Effector CD4-positive, alpha-beta T cell (primary cell): Measurements from ENCODE around the gene MAP3K7CL.
A peak's percentile ranks its signal among the peaks of the same experiment; 100 is the strongest.

Experiments used
- DNase-seq: peaks from one replicate; pipeline ENCODE4 v3.0.0-alpha.2; 2020

Gene MAP3K7CL

DNA sequence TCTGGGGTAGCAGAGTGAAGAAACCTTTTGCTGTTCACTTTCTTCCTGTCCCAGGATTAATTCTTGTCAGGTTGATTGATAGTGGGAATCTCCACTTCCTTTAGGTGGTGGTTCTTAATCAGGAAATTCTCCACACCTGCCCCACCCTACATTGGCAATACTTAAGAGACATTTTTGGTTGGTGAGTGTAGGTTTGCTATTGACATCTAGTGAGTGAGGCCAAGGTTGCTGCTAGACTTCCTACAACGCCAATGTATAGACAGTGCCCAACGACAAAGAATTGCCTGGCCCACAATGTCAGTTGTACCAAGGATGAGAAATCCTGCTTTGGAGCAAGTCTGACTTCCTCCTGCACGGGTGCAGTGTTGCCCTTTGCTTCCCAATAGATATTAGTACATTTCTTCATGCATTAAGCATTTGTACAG, 38.5 kb downstream of the MAP3K7CL start:
- DNase-seq = no peak

DNA sequence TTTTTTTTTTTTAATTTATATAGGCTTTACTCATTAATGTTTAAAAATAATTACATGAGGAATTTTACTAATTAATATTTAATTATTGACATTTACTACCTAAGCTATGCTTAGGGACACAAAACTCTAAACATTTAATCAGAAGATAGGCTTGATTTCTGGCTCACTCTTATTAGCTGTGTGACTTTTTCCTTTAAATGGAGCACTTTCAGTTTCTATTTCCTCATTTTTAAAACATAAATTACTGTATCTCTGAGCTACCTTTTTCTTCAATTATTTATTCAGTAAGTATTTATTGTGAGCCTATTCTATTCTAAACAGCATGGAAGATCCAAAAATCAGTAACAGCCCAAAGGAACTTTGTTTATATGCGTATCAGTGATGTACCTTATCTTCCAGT, 40.5 kb downstream of the MAP3K7CL start:
- DNase-seq = no peak

DNA sequence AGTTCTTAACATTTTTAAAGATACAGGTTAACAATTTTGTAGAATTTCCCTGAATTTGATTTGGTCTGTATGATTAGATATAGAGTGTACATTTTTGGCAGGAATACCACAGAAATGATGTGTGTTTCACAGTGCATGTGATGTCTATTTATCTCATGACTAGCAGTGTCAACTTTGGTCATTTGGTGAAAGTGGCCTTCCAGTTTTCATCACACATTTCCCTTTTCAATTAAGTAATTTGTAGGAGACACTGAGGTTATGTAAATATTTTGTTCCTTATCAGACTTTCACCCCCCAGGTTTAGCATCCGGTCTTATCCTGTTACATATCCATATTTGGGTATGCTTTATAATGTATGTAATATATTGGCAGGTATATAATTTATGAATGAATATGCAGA, 41.8 kb downstream of the MAP3K7CL start:
- no peak for DNase-seq

DNA sequence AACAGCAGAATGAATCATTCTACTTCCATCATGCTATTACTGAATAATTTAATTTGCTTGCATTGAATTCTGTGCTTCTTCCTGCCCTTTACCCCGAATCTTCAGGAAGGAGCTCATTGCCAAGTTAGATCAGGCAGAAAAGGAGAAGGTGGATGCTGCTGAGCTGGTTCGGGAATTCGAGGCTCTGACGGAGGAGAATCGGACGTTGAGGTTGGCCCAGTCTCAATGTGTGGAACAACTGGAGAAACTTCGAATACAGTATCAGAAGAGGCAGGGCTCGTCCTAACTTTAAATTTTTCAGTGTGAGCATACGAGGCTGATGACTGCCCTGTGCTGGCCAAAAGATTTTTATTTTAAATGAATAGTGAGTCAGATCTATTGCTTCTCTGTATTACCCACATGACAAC, 44.2 kb downstream of the MAP3K7CL start:
- no peak for DNase-seq

DNA sequence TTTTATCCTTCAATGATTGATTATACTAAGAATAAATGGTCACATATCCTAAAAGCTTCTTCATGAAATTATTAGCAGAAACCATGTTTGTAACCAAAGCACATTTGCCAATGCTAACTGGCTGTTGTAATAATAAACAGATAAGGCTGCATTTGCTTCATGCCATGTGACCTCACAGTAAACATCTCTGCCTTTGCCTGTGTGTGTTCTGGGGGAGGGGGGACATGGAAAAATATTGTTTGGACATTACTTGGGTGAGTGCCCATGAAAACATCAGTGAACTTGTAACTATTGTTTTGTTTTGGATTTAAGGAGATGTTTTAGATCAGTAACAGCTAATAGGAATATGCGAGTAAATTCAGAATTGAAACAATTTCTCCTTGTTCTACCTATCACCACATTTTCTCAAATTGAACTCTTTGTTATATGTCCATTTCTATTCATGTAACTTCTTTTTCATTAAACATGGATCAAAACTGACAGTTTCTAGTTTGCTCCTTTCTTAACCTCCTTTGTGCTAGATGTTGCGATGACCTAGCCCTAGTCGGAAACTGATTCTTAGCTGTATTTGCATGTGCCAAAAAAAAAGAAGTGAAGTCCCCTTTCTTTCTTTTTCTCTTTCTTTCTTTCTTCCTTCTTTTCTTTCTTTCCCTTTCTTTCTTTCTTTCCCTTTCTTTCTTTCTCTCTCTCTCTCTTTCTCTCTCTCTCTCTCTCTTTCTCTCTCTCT, 45.1 kb downstream of the MAP3K7CL start:
- no peak for DNase-seq

DNA sequence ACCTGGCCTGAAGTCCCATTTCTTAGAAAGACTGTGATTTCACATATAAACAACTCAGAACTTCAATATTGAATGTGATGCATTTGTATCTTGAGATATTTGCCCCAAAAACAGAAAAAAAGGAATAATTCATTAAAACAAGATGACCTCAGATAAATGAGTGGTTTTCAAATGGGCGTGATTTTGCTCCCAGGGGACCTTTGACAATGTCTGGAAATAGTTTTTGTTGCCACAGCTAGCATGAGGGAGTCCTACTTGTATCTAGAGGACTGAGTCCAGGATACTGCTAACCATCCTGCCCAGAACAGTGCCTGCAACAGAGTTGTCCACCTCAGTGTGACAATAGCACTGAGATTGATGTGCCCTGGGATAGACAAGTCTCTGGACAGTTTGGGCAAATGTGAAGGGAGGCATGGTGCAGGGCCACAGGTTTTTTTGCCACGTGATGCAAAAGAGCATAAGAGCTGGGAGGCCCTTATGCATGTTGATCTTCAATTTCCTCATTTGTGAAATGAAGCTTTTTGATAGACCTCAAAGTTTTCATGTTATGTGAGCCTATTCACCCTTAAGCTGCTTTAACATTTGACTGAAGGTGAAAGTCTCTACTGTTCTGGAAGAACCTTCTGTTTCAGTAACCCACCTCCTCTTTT, 46.2 kb downstream of the MAP3K7CL start:
- no peak for DNase-seq

DNA sequence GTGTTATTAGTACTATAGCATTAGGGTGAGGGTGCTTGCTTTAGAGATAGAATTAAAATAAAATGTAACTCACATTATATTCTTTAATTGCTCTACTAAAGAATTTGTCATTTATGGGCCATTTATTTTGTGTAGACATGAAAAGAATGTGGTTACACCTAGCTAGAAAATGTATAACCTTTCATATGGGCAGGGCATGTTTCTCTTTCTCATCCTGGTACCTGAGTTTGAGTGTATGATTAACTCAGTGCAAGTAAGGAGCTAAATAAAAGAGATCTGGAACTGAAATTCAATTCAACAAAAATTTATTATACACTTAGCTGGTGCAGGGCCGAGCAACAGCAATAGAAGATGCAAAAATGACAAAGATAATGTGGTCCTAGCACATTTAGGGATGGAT, 47.4 kb downstream of the MAP3K7CL start:
- DNase-seq = no peak

DNA sequence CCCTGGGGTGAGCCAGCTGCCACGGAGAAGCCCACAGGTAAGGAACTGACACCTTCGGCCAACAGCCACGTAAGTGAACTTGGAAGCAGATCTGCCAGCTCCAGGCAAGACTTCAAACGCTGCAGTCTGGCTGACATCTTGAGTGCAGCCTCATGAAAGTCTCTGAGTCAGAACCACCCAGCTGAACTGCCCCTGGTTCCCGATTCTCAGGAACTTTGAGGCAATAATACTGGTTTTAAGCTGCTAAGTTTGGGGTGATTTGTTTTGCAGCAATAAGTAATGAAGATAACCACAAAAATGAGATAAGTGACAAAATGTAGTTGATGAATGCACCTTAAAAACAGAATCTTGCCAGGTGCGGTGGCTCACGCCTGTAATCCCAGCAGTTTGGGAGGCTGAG, 48.5 kb downstream of the MAP3K7CL start:
- no peak for DNase-seq

DNA sequence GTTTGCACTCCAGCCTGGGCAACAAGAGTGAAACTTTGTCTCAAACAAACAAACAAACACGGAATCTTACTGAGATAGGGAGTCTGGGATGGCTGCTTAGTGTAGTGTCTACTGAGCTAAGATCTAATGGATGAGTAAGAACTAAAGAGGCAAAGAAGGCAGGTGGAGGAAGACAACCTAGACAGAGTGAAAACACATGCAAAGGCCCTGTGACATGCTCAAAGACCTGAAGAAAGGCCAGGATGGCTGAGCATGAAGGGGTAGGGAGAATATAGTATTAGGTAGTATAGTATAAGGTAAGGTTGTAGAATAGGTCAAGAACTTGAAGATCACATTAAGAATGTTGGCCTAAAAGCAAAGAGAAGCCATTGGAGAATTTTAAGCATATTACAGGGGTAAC, 49.1 kb downstream of the MAP3K7CL start:
- no peak for DNase-seq

DNA sequence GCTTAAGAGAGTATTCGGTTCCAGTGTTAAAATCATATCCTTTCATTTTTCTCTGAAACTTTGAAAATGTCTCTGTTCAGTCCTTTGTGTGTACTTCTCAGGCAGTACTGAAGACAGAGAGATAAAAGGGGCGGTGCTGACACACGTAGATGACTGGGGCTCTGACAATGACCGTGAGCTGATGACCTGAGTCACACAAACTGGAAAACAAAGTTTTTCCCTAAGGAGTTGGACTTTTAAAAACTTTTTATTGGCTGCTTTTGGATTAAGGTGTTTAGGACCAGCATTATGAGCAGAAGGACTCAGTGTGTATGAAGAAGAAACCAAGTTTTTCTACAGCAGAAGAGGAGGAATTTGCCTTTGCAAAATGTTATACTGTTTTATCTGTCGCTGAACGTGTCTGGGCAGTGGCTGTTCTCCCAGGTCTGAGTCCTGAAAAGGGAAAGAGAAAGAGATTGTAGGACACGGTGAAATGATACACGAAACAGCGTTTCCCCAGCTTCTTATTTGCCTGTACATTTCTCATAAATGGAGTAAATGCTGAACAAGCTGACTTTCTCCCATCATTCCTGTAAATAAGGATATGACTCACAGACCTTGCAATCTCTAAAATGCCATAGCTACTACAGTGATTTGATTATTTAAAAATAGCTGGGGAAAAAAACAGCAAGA, 51.5 kb downstream of the MAP3K7CL start:
- no peak for DNase-seq

DNA sequence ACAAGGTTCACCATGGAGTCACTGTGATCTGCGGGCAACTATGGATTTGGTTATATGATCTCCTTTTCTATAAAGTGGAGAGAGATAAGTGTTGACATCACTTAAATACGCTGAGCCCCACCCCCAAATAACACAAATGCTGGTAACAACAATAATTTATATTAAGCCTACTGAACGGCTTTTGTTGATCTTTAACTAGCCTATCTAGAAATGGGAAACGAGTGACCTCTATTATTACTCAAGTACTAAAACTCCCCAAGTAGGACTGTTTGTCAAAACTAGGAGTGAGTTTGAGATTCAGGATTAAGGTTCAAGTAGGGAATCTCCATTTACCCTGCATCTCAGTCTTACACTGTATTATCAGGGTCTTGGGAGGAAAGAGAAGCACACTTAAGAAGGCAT, 52.2 kb downstream of the MAP3K7CL start:
- DNase-seq = no peak

DNA sequence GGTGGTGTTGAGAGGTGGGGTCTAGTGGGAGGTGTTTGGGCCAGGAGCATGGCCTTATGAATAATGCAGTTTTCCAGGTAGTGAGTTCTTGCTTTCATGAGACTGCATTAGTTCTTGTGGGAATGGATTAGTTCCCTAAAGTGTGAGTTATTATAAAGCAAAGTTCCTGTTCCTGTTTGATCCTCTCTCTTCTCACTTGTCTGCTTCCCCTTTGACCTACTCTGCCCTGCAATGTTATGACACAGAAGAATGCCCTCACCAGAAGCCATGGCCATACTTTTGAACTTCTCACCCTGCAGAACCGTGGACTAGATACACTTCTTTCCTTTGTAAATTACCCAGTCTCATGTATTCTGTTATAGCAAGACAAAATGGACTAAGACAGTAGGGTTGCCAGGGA, 53.6 kb downstream of the MAP3K7CL start:
- no peak for DNase-seq

DNA sequence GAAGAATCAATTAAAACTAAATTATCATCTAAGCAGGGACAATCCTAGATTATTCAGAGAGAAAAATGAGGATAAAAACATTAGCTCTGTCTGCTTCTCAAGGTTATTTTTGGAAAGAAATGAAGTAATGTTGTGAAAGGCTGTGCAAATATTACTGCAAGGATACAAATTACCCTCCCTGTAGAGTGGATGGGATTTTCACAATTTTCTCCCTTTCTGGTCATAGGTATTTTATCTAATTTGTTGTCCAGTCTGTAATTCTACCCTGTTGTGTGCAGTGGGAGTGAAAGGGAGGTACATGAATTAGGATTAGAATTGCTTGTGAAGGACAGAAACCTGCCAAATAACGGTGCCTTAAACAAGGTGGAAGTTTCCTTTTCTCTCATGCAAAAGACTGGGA, 54.7 kb downstream of the MAP3K7CL start:
- no peak for DNase-seq

DNA sequence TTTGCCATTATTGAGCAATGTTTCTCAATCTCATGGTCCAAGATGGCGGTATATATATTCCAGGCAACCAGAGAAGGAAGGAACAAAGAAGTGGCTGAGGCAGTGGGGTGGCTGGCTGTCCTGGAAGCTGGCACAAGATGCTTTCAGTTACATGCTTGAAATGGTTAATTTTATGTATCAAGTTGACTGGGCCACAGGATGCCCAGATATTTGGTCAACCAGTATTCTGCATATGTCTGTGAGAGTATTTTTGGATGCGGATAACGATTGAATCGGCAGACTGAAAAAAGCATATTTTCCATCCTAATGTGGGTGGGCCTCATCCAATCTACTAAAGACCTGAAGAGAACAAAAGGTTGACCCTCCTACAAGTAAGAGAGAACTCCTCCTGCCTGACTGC, 55.2 kb downstream of the MAP3K7CL start:
- DNase-seq = no peak

DNA sequence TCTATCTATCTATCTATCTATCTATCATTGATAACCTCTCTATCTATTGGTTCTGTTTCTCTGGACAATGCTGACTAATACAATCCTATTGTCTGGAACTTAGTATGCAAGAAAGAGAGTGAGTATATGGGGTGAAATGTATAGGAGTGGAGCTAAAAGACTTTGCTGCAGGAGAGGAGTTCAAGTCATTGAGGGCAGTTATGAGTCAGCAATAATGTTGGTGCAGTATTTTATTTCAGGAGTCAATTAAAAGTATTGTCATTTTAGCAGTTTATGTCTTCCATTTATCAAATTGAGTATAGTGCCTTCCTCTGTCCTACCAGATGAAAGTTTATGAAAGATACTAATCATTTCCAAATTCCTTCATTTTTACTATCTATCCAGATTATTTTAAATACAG, 55.8 kb downstream of the MAP3K7CL start:
- no peak for DNase-seq

DNA sequence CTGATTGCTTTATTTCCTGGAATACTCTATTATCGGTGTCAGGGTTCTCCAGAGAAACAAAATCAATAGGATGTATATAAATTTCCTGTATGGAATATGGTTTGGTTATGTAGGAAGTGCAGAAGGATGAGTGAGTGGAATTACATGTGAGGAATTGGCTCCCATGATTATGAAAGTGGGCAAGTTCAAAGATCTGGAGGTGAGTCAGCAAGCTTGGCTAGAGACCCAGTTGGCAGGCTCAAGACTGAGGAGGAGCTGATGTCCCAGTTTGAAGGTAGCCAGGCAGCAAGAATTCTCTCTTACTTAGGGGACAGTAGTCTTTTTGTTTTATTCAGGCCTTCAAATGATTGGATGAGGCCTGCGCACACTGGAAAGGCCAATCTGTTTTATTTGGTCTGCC, 57.5 kb downstream of the MAP3K7CL start:
- no peak for DNase-seq

DNA sequence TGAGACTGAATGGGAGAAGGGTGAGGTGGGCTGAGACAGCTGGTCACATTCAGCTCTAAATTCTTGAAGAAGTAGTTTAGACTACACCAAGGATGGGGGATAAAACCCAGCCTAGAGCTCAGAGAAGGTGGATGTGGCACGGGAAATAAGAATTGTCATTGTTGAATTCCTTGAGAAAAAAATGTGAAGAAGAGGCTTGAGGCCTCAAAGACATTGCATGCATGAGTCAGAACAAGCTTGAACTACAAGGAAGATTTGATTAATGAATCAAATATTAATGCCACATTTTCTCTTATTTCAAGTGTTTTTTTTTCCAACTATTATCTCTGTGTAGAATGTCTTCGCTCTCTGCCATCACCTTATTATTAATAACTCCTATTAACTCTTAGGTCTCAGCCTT, 58.9 kb downstream of the MAP3K7CL start:
- no peak for DNase-seq

DNA sequence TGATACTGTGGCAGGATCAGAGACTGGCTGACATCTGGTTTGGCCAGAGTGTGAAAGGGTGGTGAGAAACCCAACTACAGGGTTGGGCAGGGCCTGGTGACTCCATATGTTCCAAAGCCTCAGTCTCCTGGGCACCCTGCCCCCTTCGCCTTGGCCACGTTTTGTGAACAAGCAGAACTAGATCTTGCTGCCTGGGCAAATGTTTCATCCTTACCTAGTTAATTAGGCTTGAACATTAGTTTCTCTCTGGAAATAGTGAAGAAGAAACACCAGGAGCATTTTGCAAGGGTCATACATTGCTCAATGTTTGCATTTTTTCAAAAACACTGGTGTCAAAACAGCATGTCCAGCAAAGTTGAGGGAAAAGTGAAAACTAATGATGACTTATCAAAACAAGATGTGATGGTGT, 60.5 kb downstream of the MAP3K7CL start:
- no peak for DNase-seq

DNA sequence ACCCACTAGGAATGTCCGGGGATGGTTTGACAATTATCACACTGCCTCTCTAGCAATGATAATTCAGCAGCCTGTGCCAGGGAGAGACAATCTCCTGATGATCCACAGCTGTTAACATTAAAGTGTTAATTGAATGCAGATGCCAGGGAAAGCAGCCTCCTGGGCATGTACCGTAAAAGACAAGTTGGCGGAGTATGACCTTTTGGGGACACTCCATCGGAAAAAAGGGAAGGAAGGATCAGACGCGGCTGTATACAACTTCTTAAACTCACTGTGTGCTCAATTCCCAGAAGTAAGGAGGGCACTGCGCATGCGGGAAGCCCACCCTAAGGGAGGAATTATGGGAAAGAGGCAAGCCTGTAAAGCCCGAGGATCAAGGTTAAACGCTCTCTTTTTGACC, 62.6 kb downstream of the MAP3K7CL start:
- DNase-seq = no peak

DNA sequence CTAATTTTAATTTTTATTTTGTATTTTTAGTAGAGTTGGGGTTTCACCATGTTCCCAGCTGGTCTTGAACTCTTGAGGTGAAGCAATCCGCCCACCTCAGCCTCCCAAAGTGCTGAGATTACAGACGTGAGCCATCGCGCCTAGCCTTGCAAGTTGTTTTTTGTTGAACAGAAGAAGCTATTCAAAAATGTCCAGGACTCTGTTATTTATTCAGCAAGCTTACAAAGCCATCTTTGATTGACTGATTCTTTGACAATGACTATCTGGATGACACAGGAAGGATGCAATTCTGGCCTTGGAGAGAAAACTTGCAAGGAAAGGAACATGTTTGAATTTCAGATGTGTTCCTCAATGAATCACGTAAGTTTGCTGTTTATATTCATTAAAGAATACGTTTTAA, 63.5 kb downstream of the MAP3K7CL start:
- DNase-seq = no peak

DNA sequence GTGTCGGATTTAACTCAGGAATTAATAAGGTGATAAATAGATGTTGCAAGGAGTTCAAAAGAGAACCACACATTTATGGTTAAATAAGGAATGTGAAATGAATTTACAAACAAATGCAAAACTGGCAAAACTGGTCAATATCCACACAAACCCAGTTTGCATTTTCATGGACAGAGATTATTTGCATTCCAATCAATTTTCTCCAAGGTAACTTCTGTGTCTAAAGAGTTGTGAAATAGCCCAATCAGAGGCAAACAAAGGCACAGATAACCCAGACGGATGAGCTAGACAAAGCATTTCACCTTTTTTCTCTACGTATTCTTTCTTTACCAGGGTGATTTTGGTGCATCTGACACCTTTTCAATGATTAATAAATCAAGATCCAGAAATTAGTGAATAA, 63.9 kb downstream of the MAP3K7CL start:
- no peak for DNase-seq

DNA sequence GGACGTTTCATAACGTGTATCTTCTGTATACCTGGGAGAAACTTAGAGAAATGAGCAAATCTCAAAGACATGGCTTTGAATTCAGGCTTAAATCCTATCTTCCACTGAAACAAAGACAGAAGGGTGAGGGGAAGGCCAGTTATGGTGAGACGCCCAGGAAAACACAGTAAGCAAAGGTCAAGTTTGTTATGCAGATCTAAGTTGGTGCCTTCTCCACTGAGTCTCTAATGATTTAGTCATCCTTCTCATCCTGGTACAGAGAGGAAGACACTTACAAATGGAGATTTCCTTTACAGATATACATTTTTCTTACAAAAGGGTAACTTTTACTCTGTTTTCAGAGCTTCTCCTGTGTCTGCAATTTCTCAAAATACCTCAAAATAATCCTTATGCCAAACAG, 64.4 kb downstream of the MAP3K7CL start:
- DNase-seq = no peak

DNA sequence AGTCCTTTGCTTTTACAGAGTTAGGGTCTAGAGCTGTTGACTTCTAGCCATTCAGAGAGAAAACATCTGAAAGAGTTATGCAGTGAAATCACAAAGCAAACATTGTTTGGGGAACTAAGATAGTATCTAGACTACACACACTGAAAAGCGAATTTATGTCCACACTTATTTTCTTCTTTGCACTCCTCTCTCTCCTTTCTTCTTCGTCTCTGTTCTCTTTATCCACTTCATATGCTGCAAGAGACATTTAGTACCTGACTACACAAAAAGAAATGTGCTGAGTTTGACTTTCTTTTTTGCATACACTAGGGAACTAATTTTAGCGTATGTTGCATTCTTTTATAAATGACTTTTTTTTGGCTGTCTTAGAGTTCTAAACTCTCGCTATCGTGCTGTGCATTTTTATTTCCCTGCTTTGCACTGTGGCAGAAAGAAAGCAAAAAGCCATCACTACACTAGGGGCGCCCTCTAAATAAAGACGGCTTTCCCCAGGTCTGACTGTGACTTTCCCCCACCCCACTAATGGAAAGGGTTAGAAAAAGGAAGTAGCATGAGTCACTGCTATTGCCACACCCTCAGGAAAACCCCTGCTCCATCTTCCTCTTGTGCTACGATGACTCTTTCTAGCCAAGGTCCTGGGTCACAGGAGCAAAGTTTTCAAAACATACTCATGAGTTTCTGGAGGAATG, 65.7 kb downstream of the MAP3K7CL start:
- DNase-seq = peak; percentile 32
